ENCODE data around the gene C3orf22. TPM values are rescaled to one million over a fixed set of nuclear protein-coding genes. Genes with fewer than 3 reads are reported as not detected.

The C3orf22 gene
- total RNA-seq, 1 experiment from 2014 or later, result not detected

DNA sequence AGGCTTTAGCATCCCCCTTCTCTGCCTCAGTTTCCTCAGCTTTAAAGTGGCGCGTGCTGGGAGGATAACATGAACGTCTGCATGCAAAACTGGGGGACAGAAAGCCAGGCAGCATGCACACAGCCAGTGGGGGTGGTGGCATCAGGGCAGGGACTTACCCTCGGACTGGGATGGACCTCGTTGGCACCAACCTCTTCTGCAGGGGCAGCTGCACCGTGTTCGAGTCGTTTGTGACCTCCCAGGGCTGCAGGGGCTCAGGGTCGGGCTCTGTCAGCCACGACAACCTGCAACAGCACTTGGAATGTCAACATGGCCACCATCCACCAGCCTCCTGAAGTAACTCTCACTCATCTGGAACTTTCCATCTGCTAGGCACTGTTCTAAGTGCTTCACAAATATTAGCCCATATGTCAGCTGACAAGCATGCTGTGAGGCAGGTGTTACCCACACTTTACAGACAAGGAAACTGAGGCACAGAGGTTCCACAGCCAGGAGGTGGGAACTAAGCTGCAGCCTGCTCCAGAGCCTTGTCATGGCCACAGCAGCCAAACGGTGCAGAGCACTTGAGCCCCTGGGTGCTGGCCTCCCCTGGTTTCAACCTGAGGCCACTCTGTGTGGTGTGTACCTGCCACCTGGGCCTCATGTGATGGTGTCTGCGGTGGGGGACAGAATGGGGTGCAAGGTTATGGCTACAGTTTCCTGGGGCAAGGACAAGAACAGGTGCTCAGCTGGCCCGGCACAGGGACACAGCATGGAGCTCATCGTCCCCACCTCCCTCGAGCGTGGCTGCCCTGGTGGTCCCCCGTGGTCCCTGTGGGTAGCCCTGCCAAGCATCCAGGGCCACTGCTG lies 6.7 kb downstream of the C3orf22 start:
- TF ChIP-seq, protein P1, sequence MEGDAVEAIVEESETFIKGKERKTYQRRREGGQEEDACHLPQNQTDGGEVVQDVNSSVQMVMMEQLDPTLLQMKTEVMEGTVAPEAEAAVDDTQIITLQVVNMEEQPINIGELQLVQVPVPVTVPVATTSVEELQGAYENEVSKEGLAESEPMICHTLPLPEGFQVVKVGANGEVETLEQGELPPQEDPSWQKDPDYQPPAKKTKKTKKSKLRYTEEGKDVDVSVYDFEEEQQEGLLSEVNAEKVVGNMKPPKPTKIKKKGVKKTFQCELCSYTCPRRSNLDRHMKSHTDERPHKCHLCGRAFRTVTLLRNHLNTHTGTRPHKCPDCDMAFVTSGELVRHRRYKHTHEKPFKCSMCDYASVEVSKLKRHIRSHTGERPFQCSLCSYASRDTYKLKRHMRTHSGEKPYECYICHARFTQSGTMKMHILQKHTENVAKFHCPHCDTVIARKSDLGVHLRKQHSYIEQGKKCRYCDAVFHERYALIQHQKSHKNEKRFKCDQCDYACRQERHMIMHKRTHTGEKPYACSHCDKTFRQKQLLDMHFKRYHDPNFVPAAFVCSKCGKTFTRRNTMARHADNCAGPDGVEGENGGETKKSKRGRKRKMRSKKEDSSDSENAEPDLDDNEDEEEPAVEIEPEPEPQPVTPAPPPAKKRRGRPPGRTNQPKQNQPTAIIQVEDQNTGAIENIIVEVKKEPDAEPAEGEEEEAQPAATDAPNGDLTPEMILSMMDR (conservative IDR thresholded peaks at IDR 0.05), result no peak
- TF ChIP-seq EZH2 (IDR thresholded peaks at IDR 0.05; ENCODE audit: low read depth), result no peak
- no peaks in the 10 kb centered on the region for H3K79me2 ChIP-seq (ENCODE audit: low read depth)
- no peaks in the 10 kb centered on the region for H3K36me3 ChIP-seq (ENCODE audit: low read depth)
- no peaks in the 10 kb centered on the region; the same call in 1 of the 2 replicates for H4K20me1 ChIP-seq (ENCODE audit: insufficient read depth)
- no TSS peak for BruUV-seq (replicated peaks)
- H3K9me3 ChIP-seq (ENCODE audit: insufficient read depth, low read depth), result no peaks in the 10 kb centered on the region
- POLR2A ChIA-PET (ENCODE audit: unreplicated experiment), result no interaction called here
- H3K27me3 ChIP-seq (ENCODE audit: insufficient read depth, low read depth), result peaks cover 51% of the 10 kb centered on the region
- intact Hi-C loops (cut with micrococcal nuclease; ENCODE audit: unreplicated experiment), result no loop called here
- H3K4me1 ChIP-seq (replicated peaks; ENCODE audit: insufficient read depth), result no peaks in the 10 kb centered on the region
- H3K4me3 ChIP-seq, result no peak overlapping the region
- no peak overlapping the region for H2AFZ ChIP-seq
- CTCF ChIA-PET, result no interaction called here
- H3F3A ChIP-seq (ENCODE audit: insufficient read depth, low read depth), result no peaks in the 10 kb centered on the region
- no peak overlapping the region for H3K4me2 ChIP-seq
- no peaks in the 10 kb centered on the region for H3K9me2 ChIP-seq (ENCODE audit: insufficient read depth)
- no peak for DNase-seq
- no peak overlapping the region for H3K27ac ChIP-seq

DNA sequence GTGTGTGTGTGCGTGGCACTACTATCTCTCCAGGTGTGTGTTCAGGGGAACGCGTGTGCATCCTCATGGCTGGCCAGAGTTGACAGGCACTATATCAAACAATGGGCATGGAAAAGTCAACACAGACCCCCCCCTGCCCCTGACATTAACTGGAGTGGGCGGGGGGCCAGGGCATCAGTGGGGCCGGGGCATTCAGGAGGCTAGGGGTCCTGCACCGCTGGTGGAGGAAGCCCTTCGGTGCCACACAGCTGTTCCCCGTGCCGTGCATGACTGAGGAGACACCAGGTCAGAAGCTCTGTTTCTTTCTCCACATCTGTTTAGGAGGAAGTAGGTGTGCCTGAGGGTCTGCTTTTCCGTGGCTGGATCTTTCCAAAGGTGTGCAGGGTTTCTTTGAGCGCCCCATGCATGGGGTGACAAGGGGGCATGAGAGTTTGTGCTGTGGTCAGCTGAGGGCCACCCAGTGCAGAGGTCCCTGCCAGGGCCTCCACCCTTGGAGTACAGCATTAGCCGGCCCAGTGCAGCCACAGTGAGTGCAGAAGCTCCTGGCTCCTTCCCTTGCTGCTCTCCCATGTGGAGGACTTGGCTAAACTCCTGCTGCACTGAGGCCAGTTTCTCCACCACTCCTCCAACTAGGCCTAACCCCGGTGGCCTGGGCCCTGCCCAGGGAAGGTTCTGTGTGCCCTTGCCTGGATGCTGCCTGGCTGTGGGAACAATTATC lies 7.5 kb downstream of the C3orf22 start:
- Histone ChIP-seq H3K4me3 (no peak overlapping the region), H3K4me2 (no peak overlapping the region), H3K79me2 (ENCODE audit: low read depth) (no peaks in the 10 kb centered on the region), H4K20me1 (ENCODE audit: insufficient read depth) (no peaks in the 10 kb centered on the region; the same call in 1 of the 2 replicates), H3F3A (ENCODE audit: insufficient read depth, low read depth) (no peaks in the 10 kb centered on the region), H3K27me3 (ENCODE audit: insufficient read depth, low read depth) (peaks cover 59% of the 10 kb centered on the region), H3K36me3 (ENCODE audit: low read depth) (no peaks in the 10 kb centered on the region), H2AFZ (no peak overlapping the region), H3K9me3 (ENCODE audit: insufficient read depth, low read depth) (no peaks in the 10 kb centered on the region), H3K27ac (no peak overlapping the region), H3K9me2 (ENCODE audit: insufficient read depth) (no peaks in the 10 kb centered on the region), H3K4me1 (replicated peaks; ENCODE audit: insufficient read depth) (no peaks in the 10 kb centered on the region)
- no TSS peak for BruUV-seq (replicated peaks)
- ChIA-PET POLR2A (ENCODE audit: unreplicated experiment) (no interaction called here), CTCF (no interaction called here)
- no peak for DNase-seq
- intact Hi-C loops (cut with micrococcal nuclease; ENCODE audit: unreplicated experiment), result no loop called here
- TF ChIP-seq EZH2 (IDR thresholded peaks at IDR 0.05; ENCODE audit: low read depth), result no peak
- TF ChIP-seq, protein P1 (conservative IDR thresholded peaks at IDR 0.05), result no peak

DNA sequence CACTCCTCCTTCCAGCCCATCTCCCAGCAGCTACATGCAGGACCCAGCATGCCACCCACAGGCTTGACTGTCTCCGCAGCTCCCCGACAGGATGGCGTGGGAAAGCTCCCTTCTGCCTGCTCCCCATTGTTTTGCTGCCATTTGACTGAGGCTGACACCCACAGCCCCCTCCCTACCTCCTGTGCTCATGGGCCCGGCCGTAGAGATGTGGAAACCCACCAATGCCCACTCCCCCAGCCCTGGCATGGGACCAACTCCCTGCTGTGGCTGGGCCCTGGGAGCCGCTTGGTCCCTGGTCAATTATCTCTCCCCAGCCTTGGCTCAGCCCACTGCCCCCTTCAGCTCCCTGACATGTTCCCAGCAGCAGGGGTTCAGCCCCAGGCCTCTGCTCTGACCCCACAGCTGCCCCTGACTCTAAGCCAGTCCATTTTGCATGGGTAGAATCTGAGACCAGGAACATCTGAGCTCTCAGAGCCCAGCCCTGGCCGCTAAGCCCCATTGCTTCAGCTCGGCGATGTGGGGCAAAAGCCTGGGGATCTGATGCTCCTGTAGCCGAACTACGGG lies 8.2 kb downstream of the C3orf22 start:
- Histone ChIP-seq H3K27me3 (ENCODE audit: insufficient read depth, low read depth) (peaks cover 63% of the 10 kb centered on the region), H3K9me2 (ENCODE audit: insufficient read depth) (no peaks in the 10 kb centered on the region), H3K79me2 (ENCODE audit: low read depth) (no peaks in the 10 kb centered on the region), H3K4me1 (replicated peaks; ENCODE audit: insufficient read depth) (no peaks in the 10 kb centered on the region), H3K4me3 (no peak overlapping the region), H2AFZ (no peak overlapping the region), H3F3A (ENCODE audit: insufficient read depth, low read depth) (no peaks in the 10 kb centered on the region), H4K20me1 (ENCODE audit: insufficient read depth) (no peaks in the 10 kb centered on the region; the same call in 1 of the 2 replicates), H3K27ac (no peak overlapping the region), H3K4me2 (no peak overlapping the region), H3K9me3 (ENCODE audit: insufficient read depth, low read depth) (no peaks in the 10 kb centered on the region), H3K36me3 (ENCODE audit: low read depth) (no peaks in the 10 kb centered on the region)
- TF ChIP-seq EZH2 (IDR thresholded peaks at IDR 0.05; ENCODE audit: low read depth), result no peak
- TF ChIP-seq, protein P1 (conservative IDR thresholded peaks at IDR 0.05), result no peak
- no TSS peak for BruUV-seq (replicated peaks)
- intact Hi-C loops (cut with micrococcal nuclease; ENCODE audit: unreplicated experiment), result no loop called here
- CTCF ChIA-PET, result no interaction called here
- no peak for DNase-seq
- POLR2A ChIA-PET (ENCODE audit: unreplicated experiment), result interaction anchor here (0.6 kb wide), 1 partner anchor 11 kb away, joined by 12 read pairs; no protein-coding TSS in a partner anchor
